NCI-H1694 (cell line): Measurements from ENCODE around the gene GLP2R.

Source experiments
- DNase-seq: peaks from one replicate; lab custom pipeline; 2025; lab: John Stamatoyannopoulos, UW

Gene GLP2R

GRCh38 chr17:9814337-9814945 lies 11.3 kb upstream of the GLP2R start:
- DNase-seq, result no peak

GRCh38 chr17:9816472-9816871 lies 9.3 kb upstream of the GLP2R start:
- no peak for DNase-seq

- DNase-seq, result no peak
These were observed 8.6 kb upstream of the GLP2R start for GRCh38 chr17:9817086-9817485.

GRCh38 chr17:9818760-9819159 lies 7.0 kb upstream of the GLP2R start:
- no peak for DNase-seq

GRCh38 chr17:9820448-9820847 lies 5.3 kb upstream of the GLP2R start:
- DNase-seq, result no peak

- DNase-seq, result no peak
These were observed 3.8 kb upstream of the GLP2R start, which contains the start of gene GSG1L2 for GRCh38 chr17:9821921-9822320. Gene GSG1L2 (minus strand): TSS chr17:9822079. CDS start chr17:9822071, 8 bp downstream.

- no peak for DNase-seq
These were observed 1.6 kb upstream of the GLP2R start for GRCh38 chr17:9824094-9824493.

GRCh38 chr17:9824797-9825338 lies 856 bp upstream of the GLP2R start:
- DNase-seq, result no peak

- no peak for DNase-seq
These were observed 2.9 kb downstream of the GLP2R start for GRCh38 chr17:9828296-9829295.

GRCh38 chr17:9829343-9829742 lies 3.6 kb downstream of the GLP2R start:
- DNase-seq, result no peak

GRCh38 chr17:9830711-9831110 lies 5.0 kb downstream of the GLP2R start:
- no peak for DNase-seq

- no peak for DNase-seq
These were observed 8.2 kb downstream of the GLP2R start for GRCh38 chr17:9833922-9834321.

GRCh38 chr17:9837551-9838471 lies 12.1 kb downstream of the GLP2R start:
- no peak for DNase-seq

- no peak for DNase-seq
These were observed 13.7 kb downstream of the GLP2R start for GRCh38 chr17:9839433-9839832.

GRCh38 chr17:9842057-9842758 lies 16.5 kb downstream of the GLP2R start:
- no peak for DNase-seq

- no peak for DNase-seq
These were observed 17.7 kb downstream of the GLP2R start for GRCh38 chr17:9843152-9844010.

GRCh38 chr17:9844153-9844552 lies 18.4 kb downstream of the GLP2R start:
- DNase-seq, result no peak

- no peak for DNase-seq
These were observed 19.6 kb downstream of the GLP2R start for GRCh38 chr17:9845306-9845705.

GRCh38 chr17:9850151-9850550 lies 24.4 kb downstream of the GLP2R start:
- DNase-seq, result no peak

GRCh38 chr17:9854255-9854654 lies 28.5 kb downstream of the GLP2R start:
- no peak for DNase-seq
